ENCODE data around the gene EFEMP1.

- no peak for TF ChIP-seq POLR2AphosphoS5 (IDR thresholded peaks at IDR 0.05)
- TF ChIP-seq CTCF (IDR thresholded peaks at IDR 0.05): no peak
- TF ChIP-seq EP300 (IDR thresholded peaks at IDR 0.05): no peak
Measured at GRCh38 chr2:55926974-55927373, 3.4 kb upstream of the EFEMP1 start.
